Fibroblast of skin of right quadriceps (primary cell): Measurements from ENCODE around the gene XPO6.

Source experiments
- DNase-seq: peaks from one replicate; pipeline ENCODE4 v3.0.0-alpha.2; 2013

XPO6 gene

GRCh38 chr16:28182183-28182582, 29.6 kb downstream of the XPO6 start:
- DNase-seq, result peak; percentile 43

- peak; percentile 97 for DNase-seq
These were observed 30.2 kb downstream of the XPO6 start for GRCh38 chr16:28181515-28181914.

DNA sequence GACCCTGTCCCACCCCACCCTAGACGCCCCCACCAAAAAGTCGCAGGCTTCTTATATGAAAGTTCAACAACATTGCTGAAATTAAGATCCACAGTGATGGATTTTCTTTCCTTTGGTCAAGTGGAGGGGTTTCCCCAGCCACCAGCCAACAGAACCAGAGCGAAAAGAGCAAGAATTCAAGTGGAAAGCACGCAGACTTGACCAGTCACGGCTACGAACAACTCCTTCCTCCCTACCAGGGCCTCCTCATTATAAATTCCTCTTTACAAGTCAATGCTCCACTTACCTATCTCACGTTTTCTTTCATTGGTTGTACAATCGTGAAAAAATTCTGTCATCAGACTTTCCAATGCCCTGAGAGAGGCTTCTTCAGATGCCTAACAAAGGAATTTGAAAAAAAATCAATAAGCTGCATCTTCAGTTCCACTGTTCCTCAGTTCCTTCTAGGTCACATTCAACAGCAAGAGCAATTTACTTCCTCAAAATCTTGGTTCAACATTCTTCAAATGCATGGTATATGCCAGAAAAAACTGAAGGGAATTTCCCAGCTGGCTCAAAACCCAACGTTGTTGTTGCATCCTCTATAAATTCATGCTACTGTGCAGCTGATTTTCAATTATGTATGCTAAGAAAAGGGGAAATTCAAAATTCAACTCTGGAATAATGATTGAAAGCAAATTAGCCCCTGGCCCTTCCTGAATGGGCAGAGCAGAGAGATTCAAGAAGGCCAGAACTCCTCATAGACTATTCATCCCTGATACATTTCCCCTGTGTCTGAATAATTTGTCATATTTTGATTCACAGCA, 30.9 kb downstream of the XPO6 start:
- DNase-seq, result peak; percentile 56

DNA sequence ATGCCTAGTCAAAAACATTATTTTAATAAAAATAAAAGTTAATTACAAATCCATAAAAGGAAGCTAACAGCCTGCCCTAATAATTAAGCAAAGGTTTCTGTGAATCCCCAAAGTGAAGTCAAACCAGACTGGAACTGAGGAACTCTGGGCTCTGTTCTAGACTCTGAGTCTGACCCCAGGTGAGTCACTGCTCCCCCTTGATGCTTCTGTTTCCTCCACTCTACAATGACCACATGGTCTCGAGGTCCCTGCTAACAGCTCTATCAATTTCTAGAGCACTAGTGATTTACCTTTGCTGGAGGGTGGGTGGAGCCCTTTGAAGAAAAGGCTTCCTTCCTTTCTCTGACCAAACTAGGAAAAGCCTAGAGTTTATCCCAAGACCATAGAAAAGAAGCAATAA, 32.4 kb downstream of the XPO6 start:
- DNase-seq, result no peak

- no peak for DNase-seq
These were observed 36.0 kb downstream of the XPO6 start for GRCh38 chr16:28175715-28176114.

GRCh38 chr16:28172336-28172735, 39.4 kb downstream of the XPO6 start:
- DNase-seq, result no peak

GRCh38 chr16:28171816-28172215, 39.9 kb downstream of the XPO6 start:
- no peak for DNase-seq

- DNase-seq, result no peak
These were observed 42.7 kb downstream of the XPO6 start for GRCh38 chr16:28168991-28169554.

DNA sequence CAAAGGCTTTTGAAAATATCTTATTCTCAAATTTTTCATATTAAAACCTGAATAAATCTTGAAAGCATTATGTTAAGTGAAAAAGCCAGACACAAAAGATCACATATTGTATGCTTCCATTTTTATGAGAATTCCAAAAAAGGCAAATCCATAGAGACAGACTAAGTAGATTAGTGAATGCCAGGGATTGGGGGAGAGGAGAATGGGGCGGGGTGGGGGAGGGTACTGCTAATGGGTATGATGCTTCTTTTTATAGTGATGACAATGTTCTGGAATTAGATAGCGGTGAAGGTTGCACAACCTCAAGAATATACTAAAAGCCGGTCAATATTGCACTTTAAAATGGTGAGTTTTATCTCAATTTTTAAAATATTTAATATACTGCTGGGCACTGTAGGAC, 44.0 kb downstream of the XPO6 start:
- DNase-seq, result peak; percentile 17

DNA sequence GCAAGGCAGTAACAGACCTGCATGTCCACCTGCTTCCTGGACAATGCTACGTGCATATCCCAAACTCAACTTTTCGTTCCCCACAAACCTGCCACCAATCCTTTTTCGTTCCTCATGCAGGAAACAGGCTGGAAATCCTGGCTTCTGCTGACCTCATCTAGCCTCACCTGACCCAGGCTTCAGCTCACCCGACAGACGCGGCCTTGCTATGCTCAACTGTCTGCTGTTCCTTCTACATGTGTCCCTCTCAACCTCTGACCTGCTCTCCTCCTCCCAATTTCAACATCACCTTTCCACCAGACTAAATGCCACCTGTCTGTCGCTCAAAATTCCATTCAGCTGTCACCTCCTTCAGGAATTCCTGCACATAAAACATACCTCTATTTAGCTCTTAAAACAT, 44.5 kb downstream of the XPO6 start:
- no peak for DNase-seq

- DNase-seq, result peak; percentile 37
These were observed 45.2 kb downstream of the XPO6 start for GRCh38 chr16:28166394-28167208.

DNA sequence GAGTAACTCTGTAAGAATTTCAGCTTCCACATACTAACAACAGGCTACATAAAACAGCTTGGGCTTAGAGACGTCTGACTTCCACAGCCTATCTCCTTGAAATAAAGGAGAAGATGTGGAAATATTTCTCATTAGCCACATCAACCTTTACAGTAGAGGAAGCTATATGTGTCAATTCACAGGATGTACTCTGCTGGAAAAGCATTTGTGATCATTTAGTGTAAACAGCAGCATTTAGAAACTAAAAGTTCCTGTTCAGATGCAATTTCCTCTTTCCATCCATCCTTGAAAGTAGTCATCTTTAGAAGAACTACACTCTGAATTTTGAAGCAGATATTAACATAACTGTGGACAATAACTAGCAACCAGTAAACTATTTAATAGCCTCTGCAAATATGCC, 46.2 kb downstream of the XPO6 start:
- DNase-seq, result no peak

DNA sequence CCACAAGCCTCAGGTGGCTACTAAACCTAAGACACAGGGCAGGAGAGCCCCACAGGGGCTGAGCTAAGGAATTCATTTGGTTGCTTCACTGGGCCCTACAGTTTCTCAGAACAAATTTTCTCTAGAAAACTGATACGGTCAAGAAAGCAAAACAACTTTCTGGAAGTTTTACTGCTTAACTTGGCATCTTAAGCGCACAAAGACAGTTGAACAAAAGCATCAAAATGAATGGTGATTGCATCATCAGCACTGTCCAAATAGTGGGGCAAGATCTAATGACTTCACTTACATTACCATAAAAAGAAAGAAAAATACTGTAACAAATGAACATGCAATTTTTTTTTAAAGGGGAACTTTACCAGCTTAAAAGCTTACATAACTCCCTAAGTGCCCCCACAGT, 47.6 kb downstream of the XPO6 start:
- DNase-seq, result peak; percentile 62

DNA sequence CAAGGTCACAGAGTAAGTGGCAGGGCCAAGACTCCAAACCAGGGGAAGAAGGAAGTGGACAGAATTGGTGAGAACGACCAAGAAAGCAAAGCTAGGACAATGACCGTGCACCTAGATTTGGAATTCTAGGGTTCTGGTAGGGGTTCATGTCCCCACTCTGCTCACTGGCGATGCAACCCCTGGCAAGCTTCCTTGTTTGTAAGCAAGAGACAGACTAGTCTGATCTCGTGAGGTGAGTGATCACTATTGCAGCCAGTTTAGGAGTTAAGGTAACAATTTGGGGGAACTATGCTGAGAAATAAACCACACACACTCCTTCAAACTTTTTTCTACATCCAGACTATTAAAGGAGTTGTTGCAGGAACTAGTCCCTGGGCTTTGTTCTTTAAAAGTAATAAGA, 48.1 kb downstream of the XPO6 start:
- no peak for DNase-seq

DNA sequence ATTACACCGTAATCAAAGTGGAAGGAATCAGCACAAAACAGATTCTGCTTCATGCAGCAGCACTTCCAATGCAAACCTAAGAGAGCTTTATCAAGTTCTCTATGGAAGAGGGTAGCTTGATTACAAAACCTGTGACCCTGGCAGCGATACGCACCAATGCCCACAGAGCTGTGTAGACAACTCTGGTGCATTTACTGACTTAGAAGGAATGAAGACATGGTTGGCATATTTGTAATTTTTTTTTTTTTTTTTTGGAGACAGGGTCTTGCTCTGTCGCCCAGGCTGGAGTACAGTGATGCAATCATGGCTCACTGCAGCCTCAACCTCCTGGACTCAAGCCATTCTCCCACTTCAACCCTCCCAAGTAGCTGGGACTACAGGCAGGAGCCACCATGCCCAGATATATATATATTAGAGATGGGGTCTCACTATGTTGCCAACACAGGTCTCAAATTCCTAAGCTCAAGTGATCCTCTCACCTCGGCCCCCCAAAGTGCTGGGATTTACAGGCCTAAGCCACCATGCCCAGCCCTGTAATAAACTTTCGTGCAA, 49.4 kb downstream of the XPO6 start:
- no peak for DNase-seq

- no peak for DNase-seq
These were observed 50.1 kb downstream of the XPO6 start for GRCh38 chr16:28161626-28162025.

- no peak for DNase-seq
These were observed 53.6 kb downstream of the XPO6 start for GRCh38 chr16:28158136-28158535.

- no peak for DNase-seq
These were observed 55.6 kb downstream of the XPO6 start for GRCh38 chr16:28156056-28156680.

DNA sequence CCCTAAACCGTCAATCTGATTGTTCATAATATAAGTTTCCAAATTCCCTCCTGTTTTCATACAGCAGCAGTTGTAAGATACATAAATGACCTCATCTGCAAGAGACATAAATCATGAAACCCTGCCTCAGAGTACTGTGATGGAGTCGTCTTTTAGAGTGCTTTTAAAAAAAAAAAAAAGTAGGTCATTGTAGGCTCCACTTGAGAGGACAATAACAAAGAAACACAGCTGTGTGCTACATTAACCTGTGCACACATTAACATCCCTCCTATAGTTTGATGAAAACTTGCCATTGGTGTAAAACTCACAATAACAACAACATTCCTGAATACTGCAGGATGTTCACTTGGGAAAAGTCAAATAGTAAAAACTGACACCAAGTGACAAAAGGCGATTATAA, 56.5 kb downstream of the XPO6 start:
- no peak for DNase-seq

DNA sequence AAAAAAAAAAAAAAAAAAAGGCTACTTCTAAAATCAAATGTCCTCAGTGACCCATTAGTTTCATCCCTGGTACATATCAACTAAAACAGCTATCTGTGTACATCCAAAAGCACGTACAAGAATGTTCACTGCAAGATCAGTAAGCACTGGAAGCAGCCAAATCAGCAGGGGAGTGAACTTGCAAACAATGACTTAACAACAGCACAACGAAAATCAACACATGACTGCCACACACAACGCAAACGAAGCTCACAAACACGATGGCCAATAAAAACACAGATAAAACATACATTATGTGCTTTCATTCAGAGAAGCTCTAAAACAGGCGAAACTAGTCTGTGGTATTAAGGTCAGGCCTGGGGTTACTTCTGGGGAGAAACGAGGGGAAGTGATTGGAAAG, 60.6 kb downstream of the XPO6 start:
- DNase-seq, result no peak

DNA sequence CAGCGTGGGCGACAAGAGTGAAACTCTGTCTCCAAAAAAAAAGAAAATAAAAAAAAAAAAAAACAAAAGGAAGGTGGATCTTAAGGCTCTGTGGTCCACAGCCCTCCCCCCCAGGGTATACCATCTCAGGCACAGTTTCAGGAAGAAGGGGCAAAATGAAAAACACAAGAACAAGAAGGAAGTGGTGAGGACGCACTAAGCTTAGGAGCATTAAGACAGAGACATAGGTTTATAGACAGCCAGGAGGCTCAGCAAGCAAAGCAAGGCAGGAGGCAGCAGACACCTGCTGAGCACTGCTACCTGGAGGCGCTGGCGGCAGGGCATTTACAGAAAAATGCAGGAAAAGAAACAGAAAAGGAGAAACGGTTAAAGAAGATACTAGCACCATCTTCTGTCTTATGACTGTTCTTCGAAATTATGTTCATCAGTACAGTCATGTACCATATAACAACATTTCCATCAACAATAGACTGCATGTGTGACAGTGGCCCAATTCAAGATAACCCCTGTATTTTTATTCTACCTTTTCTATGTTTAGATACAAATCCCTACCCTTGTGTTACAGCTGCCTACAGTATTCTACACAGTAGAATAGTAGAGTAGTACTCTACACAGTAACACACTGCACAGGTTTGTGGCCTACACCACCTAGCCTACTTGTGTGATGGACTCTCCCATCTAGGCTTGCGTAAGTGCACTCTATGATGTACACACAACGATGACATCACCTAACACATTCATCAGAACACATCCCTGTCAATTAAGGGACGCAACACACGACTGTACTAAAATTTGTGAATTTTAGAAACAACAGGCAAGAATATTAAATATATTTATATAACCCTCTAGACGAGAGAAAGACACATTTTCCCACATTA, 62.5 kb downstream of the XPO6 start:
- no peak for DNase-seq

DNA sequence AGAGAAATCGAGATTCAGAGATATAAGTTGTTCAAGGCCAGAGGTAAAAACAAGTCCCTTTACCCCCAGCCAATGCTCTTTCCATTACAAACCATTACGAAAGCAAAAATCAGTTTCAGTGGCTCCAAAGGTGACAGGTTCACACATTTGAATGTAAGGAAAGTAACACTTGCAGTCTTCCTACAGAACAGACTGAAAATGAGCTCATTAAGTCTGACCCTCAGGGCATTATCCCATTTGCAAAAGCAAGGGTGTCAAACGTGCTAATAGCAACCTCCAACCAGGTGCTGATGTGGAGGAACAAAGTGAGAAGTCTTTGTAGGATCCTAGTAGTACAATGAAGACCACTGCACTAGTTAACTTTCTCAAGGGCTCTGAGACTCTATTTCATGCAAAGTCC, 65.2 kb downstream of the XPO6 start:
- no peak for DNase-seq
